ELR (cell line): Measurements from ENCODE around the gene GFPT1.

Experiments used
- DNase-seq: peaks from one replicate; pipeline ENCODE4 v3.0.0-alpha.2; 2015; ENCODE audit warnings: low read depth

Gene GFPT1

DNA sequence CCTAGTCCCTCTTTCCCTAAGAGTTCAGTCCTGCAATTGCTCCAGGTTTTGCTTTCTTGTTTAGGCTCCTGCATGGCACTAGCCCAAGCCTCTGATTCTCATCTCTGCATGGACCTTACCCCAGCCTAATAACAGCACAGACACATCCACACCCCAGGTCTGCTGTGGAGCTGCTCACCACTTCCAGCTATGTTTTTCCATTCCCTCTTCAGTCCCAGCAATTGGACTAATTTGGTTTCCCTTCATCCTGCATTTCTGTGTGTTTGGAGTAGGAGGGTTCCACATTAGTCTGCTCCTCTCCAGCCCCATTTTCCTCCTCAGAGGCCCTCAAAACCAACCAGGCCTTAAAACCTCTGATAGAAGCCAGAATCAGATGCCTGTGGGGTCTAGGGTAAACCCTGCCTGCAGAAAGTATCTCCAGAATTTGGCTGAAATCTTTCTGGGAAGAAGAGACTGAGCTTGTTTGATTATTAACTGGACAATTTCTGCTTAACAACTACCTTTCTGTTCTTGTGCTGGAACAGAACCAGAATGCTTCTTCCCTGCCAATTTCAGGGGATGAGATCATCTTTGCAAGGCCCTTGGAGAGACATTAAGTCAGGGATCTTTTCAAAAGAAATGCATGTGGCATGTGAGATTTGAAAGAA is 95.9 kb downstream of the GFPT1 start:
- no peak for DNase-seq

DNA sequence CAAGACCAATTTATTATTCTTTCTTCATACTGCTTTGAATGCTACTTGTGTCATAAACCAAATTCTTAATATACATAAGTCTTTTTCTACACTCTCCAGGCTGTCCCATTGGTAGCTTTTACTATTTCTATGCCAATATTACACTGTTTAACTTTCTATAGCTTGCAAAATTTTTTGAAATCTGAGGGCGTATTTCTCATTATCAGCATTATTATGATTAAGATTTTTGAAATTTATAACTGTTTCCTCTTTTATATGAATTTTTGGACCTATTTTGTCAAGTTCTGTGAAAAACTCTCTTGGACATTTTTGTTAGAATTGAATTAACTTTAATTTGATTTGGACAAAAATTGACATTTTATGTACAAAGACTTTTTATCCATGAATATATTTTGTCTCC is 98.6 kb downstream of the GFPT1 start:
- DNase-seq = no peak

DNA sequence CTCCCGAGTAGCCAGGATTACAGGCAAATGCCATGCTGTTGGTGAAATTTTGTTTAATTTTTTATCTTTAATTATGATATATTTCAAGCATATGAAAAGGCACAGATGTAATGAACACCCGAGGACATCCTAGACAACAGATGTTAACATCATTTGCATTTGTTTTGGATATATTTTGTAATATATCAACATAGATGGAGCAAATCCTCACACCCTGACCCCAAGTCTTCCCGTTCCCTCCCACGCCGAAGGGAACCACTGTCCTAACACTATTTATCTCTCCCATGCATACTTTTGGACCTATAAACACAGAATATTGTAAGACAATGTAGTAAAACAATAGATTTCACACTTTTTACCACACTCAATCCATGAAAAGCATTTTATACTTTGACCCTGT is 99.5 kb downstream of the GFPT1 start:
- no peak for DNase-seq

DNA sequence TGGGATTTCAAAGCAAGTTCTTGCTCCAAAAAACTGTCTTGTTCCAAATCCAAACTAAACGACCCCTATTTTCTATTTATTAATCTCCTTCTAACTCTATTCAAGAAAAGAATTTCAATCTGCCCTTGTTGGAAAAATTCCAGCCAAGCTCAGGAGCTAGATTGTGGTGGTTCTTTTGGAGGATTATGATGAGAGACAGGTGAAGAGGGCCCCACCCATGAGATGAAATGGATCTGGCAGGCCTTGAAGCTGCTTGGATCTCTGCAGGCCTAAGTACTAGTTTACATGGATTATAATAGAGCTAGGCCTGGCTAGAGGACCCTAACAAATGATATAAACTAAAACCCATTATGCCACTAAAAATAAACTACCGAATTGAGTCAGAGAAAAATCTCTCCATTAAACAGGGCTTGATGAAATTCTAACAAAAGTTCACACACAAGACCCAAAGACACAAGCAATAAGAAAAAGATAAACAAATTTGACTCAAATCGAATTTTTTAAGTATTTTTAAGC is 101.6 kb downstream of the GFPT1 start:
- no peak for DNase-seq

DNA sequence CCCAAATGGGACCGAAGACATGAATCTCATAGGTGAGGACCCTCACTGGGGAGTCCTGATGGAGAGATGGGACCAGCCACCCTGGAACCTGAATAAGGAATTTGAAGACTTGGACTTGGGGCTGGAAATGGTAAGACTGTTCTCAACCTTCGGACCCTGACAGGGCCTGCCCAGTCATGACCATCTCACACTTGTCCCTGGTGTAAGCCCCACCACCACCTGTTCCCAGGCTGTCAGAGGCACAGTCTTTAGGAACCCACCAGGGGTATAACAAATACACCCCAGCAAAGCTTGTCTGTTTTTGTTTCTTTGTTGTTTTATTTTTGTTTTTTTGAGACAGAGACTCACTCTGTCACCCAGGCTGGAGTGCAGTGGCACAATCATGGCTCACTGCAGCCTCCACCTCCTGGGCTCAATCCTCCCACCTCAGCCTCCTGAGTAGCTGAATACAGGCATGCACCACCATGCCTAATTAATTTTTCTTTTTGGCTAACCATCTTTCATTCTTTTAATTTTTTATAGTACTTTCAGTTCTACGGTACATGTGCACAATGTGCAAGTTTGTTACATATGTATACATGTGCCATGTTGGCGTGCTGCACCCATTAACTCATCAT is 106.1 kb downstream of the GFPT1 start:
- DNase-seq = no peak

DNA sequence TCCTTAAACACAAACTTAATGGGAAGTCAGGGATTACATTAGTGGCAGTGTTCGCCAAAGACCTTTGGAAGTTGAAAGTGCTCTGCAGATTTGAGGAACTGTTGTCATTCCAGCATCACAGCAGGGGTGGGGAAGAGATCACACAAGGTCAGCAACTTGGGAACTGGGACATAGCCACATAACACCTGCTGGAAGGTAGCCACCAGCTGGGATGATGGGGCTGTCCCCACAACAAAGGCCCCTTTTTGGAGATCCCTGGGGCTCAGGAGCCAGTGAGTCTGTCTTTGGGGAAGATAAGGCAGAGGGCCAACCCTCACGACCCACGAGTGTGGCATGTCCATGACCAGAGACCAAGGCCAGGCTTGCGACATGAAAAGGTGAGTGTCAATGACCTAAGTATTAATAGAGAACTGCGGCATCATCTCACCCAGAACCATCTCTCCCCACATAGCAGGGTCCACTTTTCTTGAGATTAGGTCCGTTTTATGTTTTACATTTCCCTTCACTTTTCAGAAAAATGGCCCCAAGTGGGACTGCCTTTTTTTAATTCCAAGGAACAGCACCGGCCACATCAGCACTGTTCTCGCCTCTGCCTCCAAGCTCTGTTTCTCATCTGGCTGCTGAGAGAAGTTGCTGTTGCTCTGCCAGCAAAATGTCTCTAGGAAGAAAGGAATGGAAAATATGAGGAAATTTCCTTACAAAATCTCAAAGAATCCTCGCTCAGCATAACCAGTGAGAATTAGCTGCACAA is 106.9 kb downstream of the GFPT1 start:
- DNase-seq = no peak

DNA sequence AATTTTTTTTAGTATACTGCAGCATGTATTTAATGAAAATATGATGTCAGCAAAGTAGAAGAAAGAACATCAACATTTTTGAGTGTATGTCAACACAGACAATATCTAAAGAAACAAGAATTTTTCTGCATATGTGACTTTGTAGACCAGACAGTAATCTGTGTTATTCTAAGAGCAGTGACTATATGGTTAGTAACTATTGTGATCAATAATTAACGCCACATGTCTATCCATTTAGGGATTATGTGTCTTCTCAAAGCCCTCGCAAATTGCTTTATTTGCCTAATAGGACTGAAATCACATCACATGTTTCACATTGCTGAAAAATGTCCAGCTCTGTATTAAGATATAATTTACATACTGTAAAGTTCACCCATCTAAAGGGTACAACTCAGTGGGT is 107.8 kb downstream of the GFPT1 start:
- no peak for DNase-seq

DNA sequence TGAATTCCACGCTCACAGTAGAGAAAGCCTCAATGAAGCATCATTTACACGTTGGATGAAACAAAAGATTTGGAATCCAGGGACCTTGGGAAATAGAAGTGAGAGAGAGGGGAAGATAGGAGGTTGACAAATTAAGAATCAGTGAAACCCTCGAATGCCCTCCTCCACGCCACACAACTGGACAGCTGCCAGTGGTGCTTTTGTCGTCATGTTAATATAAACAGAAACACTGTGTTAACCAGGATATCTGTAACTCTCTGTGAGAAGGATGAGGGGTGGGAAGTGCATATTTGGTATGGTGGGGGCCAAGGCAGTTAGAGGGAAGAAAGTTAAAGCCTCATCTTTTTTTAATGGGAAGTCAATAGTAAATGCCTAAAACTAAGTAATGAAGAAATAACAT is 108.7 kb downstream of the GFPT1 start:
- no peak for DNase-seq

DNA sequence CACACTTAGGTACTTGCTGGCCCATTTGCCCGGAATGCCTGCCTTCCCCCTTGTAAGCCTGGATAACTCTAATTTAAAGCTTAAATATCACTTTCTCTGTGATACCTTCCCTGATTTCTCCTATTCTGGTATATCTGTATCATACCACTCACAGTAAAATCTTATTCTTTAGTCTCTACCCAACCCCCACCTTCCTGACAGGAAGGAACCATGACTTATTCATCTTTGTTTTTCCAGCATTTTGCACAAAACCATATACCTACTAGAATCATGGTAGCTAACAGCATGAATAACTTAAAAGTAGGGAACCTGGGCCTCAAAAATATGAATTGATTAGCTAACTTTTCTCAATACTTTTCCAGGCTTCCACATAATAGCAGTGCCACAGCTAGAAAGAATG is 111.5 kb downstream of the GFPT1 start:
- DNase-seq = no peak

DNA sequence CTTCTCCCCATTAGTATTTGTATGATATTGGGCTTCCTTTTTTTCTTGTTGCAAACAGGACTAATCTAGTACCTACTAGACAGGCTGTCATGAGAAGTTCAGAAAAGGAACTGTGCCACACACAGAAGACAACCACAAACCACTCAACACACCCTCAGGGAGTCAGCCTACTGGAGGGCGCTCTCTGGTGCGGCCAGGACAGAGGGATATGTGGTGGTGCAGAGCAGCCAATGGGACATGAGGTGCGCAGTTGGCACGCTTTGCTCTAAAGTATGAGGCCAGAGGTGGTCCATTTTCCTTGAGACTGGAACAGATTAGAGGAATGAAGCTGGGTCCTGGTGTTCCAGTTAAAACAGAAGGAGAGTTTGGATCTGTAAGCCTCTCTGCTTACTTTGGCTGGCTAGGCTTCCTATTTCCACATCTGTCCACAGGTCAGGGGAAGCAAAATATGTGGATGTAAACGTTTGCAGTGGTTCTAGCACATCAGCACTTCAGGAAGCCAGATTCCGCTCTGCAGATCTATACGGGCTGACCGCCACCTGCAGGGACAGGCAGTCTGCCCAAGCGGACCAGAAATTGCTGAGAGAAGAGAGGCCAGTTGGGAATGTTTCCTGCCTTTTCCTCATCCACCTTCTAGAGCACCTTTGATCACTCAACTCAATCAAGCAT is 114.1 kb downstream of the GFPT1 start:
- DNase-seq = no peak

DNA sequence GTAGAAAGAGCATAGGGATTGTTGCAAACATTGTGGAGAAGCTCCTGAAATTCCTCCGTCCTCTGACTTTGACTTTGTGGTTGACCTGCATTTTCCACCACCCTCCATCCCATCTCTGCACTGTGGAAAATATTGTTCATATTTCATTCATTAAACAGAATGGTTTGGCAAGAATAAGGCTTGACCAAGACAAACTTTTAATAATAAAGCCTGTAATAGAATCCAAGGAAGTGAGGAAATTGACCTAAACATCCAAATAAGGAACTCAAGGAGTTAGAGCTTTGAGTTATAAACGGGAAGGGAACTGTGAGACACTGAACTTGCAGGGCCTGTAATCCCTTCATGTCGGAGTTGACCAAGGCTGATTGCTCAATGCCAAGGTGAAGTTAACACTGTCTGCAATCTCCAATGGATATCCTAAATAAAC is 115.2 kb downstream of the GFPT1 start:
- DNase-seq = no peak
